MCF 10A (cell line): Measurements from ENCODE around the gene TSPAN31. TPM values are rescaled to one million over a fixed set of nuclear protein-coding genes. Genes with fewer than 3 reads are reported as not detected.
"Not testable (repeated sequence)": the region's sequence is repeated elsewhere in the genome, so short reads cannot be mapped to it uniquely, and the experiment has no call there.

Experiments used
- BruUV-seq: library from RNA; stranded (reverse); fragments of 400-500 nt; replicated peaks from 2 replicates; lab custom pipeline; 2021; lab: Mats Ljungman, UMichigan
- CTCF ChIA-PET: fragments of 300-600 bp; sonication (Branson Sonifier 250); formaldehyde crosslinking; extraction: SDS; loops from one replicate; lab custom pipeline; 2021; ENCODE audit warnings: antibody characterized with exemption, inconsistent platforms; lab: Yijun Ruan, JAX
- POLR2A ChIA-PET: fragments of 300-600, 350-650 bp; sonication (Branson Sonifier 250); formaldehyde crosslinking; extraction: SDS; loops from one replicate; lab custom pipeline; 2020; ENCODE audit warnings: antibody characterized with exemption, inconsistent platforms; lab: Yijun Ruan, JAX
- DNase-seq: peaks from one replicate; pipeline ENCODE4 v3.0.0-alpha.2; 2018; ENCODE audit not compliant: unreplicated experiment
- H3K27ac Mint-ChIP-seq: one replicate; pipeline ENCODE4 v1.8.0; 2022; ENCODE audit warnings: mild to moderate bottlenecking, low read depth, mixed read lengths; ENCODE audit not compliant: unreplicated experiment
- H3K27me3 Mint-ChIP-seq: one replicate; pipeline ENCODE4 v1.8.0; 2022; ENCODE audit warnings: mixed read lengths; ENCODE audit not compliant: insufficient read depth, unreplicated experiment
- H3K36me3 Mint-ChIP-seq: one replicate; pipeline ENCODE4 v1.8.0; 2022; ENCODE audit warnings: mild to moderate bottlenecking, moderate library complexity, mixed read lengths; ENCODE audit not compliant: insufficient read depth, unreplicated experiment
- H3K4me1 Mint-ChIP-seq: one replicate; pipeline ENCODE4 v1.8.0; 2022; ENCODE audit warnings: mixed read lengths; ENCODE audit not compliant: insufficient read depth, unreplicated experiment
- H3K4me3 Mint-ChIP-seq: one replicate; pipeline ENCODE4 v1.8.0; 2022; ENCODE audit warnings: mild to moderate bottlenecking, moderate library complexity, mixed read lengths; ENCODE audit not compliant: unreplicated experiment
- H3K9me3 Mint-ChIP-seq: one replicate; pipeline ENCODE4 v1.8.0; 2022; ENCODE audit warnings: mixed read lengths; ENCODE audit not compliant: unreplicated experiment
- CTCF ChIP-seq: fragments of 200-600 bp; IDR thresholded peaks from one replicate; pipeline ENCODE4 v1.8.0; 2022; ENCODE audit warnings: antibody characterized with exemption, mild to moderate bottlenecking; ENCODE audit not compliant: unreplicated experiment
- intact Hi-C: fragments of 100-400 bp; cut with micrococcal nuclease; formaldehyde crosslinking; loops from 2 replicates; pipeline ENCODE4 v1.14.1; 2022
- total RNA-seq: library from RNA; stranded (reverse); gene quantifications from 2 replicates; pipeline ENCODE4 v1.2.3, GENCODE V29; 2022

TSPAN31 gene
- total RNA-seq, 1 experiment from 2014 or later = 24.8 TPM

- peak overlapping the region; percentile 100 for H3K27ac Mint-ChIP-seq
- H3K4me1 Mint-ChIP-seq = peaks cover 39% of the 10 kb centered on the region
- H3K36me3 Mint-ChIP-seq = peaks cover 13% of the 10 kb centered on the region
- TSS peak; percentile 63 for BruUV-seq
- TF ChIP-seq CTCF = no peak
- POLR2A ChIA-PET = interaction anchor here (0.6 to 3.4 kb wide), 9 partner anchors 11 to 169 kb away, joined by 3 to 39 read pairs (median 5); partner anchors contain the start of genes CDK4, OS9 and TSFM
- intact Hi-C loops = no loop called here
- H3K4me3 Mint-ChIP-seq = peak overlapping the region; percentile 99
- DNase-seq = peak; percentile 95
- CTCF ChIA-PET = interaction anchor here (0.5 to 1.7 kb wide), 6 partner anchors 9 to 309 kb away, joined by 3 to 6 read pairs (median 4); partner anchors contain the start of gene TSFM
- no peaks in the 10 kb centered on the region for H3K27me3 Mint-ChIP-seq
- no peaks in the 10 kb centered on the region for H3K9me3 Mint-ChIP-seq
Measured at GRCh38 chr12:57771236-57771872, 26.5 kb downstream of the TSPAN31 start.

GRCh38 chr12:57771873-57772428 is 27.1 kb downstream of the TSPAN31 start, which contains the start of gene METTL1:
TSS of gene METTL1 (minus strand) at chr12:57772105. CDS start at chr12:57772083, 22 bp downstream.
- peak; percentile 97 for DNase-seq
- TF ChIP-seq CTCF = no peak
- no peaks in the 10 kb centered on the region for H3K9me3 Mint-ChIP-seq
- no peaks in the 10 kb centered on the region for H3K27me3 Mint-ChIP-seq
- peaks cover 13% of the 10 kb centered on the region for H3K36me3 Mint-ChIP-seq
- H3K4me1 Mint-ChIP-seq = peaks cover 33% of the 10 kb centered on the region
- peak within 1 kb of the TSS; percentile 99 for H3K4me3 Mint-ChIP-seq
- ChIA-PET POLR2A (interaction anchor here (0.6 to 3.4 kb wide), 17 partner anchors 10 to 255 kb away, joined by 3 to 39 read pairs (median 4); partner anchors contain the start of genes CDK4, MARCHF9, TSFM and TSPAN31), CTCF (interaction anchor here (0.6 to 1.7 kb wide), 5 partner anchors 9 to 675 kb away, joined by 3 to 6 read pairs (median 4); partner anchors contain the start of gene TSFM)
- intact Hi-C loops = no loop called here
- peak within 1 kb of the TSS; percentile 100 for H3K27ac Mint-ChIP-seq
- BruUV-seq = no TSS peak

DNA sequence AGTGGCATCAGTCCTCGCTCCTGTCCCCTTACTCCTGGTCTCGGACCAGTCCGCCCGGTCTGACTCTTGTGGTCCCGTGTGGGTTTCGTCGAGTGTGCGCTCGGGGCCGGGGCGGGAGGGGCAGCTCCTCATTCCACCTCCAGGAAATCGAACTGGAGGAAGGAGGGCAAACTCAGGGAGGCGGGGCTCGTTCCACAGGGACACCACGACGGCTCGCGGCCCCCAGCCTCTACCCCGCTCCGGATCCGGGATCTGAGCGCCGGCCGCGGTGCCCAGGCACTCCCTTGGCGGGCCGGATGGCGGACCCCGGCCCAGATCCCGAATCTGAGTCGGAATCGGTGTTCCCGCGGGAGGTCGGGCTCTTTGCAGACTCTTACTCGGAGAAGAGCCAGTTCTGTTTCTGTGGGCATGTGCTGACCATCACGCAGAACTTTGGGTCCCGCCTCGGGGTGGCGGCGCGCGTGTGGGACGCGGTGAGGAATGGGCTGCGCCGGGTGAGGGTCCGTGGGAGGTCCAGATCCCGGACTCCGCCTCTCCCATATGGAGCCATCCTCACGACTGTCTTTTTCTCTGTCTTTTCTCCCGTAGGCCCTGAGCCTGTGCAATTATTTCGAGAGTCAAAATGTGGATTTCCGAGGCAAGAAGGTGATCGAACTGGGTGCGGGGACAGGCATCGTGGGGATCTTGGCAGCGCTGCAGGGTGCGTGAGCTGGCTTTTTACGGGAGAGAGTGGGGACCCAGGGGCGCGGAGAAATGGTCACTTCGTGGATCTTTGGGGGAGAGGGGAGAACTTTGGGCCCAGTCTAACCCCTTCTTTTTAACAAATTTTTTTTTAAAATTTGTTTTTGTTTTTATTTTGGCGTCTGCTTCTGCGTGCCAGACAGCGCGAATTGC is 27.8 kb downstream of the TSPAN31 start, which contains the start of gene EEF1AKMT3:
TSS of gene EEF1AKMT3 (plus strand) at position 186 of the 894 bp plus-strand sequence. CDS start at position 297, 111 bp downstream.
- peak; percentile 66 for DNase-seq
- ChIA-PET CTCF (interaction anchor here (0.6 to 1.7 kb wide), 5 partner anchors 9 to 676 kb away, joined by 3 to 6 read pairs (median 4); partner anchors contain the start of gene TSFM), POLR2A (interaction anchor here (0.6 to 3.4 kb wide), 17 partner anchors 9 to 255 kb away, joined by 3 to 39 read pairs (median 4); partner anchors contain the start of genes CDK4, MARCHF9, TSFM and TSPAN31)
- Mint-ChIP-seq H3K9me3 (no peaks in the 10 kb centered on the region), H3K27me3 (no peaks in the 10 kb centered on the region), H3K4me3 (peak within 1 kb of the TSS; percentile 99), H3K36me3 (peaks cover 19% of the 10 kb centered on the region), H3K27ac (peak within 1 kb of the TSS; percentile 100), H3K4me1 (peaks cover 33% of the 10 kb centered on the region)
- intact Hi-C loops = no loop called here
- no peak for TF ChIP-seq CTCF
- no TSS peak for BruUV-seq

DNA sequence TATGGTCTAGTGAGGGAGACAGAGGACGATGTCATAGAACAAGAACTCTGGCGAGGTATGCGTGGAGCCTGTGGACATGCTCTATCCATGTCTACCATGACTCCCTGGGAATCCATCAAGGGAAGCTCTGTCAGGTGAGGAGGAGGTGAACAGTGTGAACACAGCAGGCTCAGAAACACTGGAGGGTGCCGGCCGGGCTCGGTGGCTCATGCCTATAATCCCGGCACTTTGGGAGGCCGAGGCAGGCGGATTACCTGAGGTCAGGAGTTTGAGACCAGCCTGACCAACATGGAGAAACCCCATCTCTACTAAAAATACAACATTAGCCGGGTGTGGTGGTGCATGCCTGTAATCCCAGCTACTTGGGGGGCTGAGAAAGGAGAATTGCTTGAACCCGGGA is 29.8 kb downstream of the TSPAN31 start:
- H3K27me3 Mint-ChIP-seq, BruUV-seq, H3K9me3 Mint-ChIP-seq, H3K4me3 Mint-ChIP-seq, DNase-seq, intact Hi-C loops, H3K27ac Mint-ChIP-seq: not testable (repeated sequence)
- Mint-ChIP-seq H3K4me1 (peaks cover 37% of the 10 kb centered on the region), H3K36me3 (peaks cover 12% of the 10 kb centered on the region)
- POLR2A ChIA-PET = interaction anchor here (0.6 to 3.4 kb wide), 7 partner anchors 7 to 183 kb away, joined by 3 to 39 read pairs (median 3); partner anchors contain the start of genes PIP4K2C and TSFM
- CTCF ChIA-PET = interaction anchor here (0.6 to 1.8 kb wide), 4 partner anchors 8 to 28 kb away, joined by 3 to 8 read pairs (median 4); partner anchors contain the start of gene TSFM
